ENCODE data around the gene DCST2.

DCST2 gene

GRCh38 chr1:155069551-155070157 is 36.1 kb upstream of the DCST2 start:
- DNase-seq = peak; percentile 55

- no peak for DNase-seq
Observed at GRCh38 chr1:155068599-155068998, 35.0 kb upstream of the DCST2 start.

- DNase-seq = no peak
Observed at GRCh38 chr1:155066777-155067176, 33.2 kb upstream of the DCST2 start.

- DNase-seq = no peak
Observed at GRCh38 chr1:155064832-155065429, 31.4 kb upstream of the DCST2 start.

- peak; percentile 20 for DNase-seq
Observed at GRCh38 chr1:155064111-155064831, 30.7 kb upstream of the DCST2 start.

- DNase-seq = peak; percentile 87
Observed at GRCh38 chr1:155063550-155064110, 30.0 kb upstream of the DCST2 start, which contains the start of gene EFNA4. EFNA4 (plus strand) TSS chr1:155063740; CDS start chr1:155063824, 84 bp downstream.

GRCh38 chr1:155062702-155063411 is 29.3 kb upstream of the DCST2 start:
- DNase-seq = peak; percentile 85

GRCh38 chr1:155062151-155062686 is 28.6 kb upstream of the DCST2 start:
- peak; percentile 28 for DNase-seq

- DNase-seq = peak; percentile 99
Observed at GRCh38 chr1:155061381-155062150, 28.0 kb upstream of the DCST2 start.

- DNase-seq = no peak
Observed at GRCh38 chr1:155060736-155061135, 27.2 kb upstream of the DCST2 start.

GRCh38 chr1:155057788-155058211 is 24.2 kb upstream of the DCST2 start:
- no peak for DNase-seq

- no peak for DNase-seq
Observed at GRCh38 chr1:155057104-155057503, 23.5 kb upstream of the DCST2 start.

- DNase-seq = no peak
Observed at GRCh38 chr1:155053531-155054105, 20.0 kb upstream of the DCST2 start.

- no peak for DNase-seq
Observed at GRCh38 chr1:155052439-155053395, 19.1 kb upstream of the DCST2 start.

- DNase-seq = peak; percentile 49
Observed at GRCh38 chr1:155051777-155052398, 18.3 kb upstream of the DCST2 start.

- no peak for DNase-seq
Observed at GRCh38 chr1:155051342-155051776, 17.8 kb upstream of the DCST2 start.

- DNase-seq = peak; percentile 83
Observed at GRCh38 chr1:155050560-155051341, 17.2 kb upstream of the DCST2 start, which contains the start of gene ADAM15. ADAM15 (plus strand) TSS chr1:155051316; CDS start chr1:155051387, 71 bp downstream.

GRCh38 chr1:155049651-155050559 is 16.3 kb upstream of the DCST2 start:
- no peak for DNase-seq

Measured in NCI-H1694 (cell line).